Trophoblast cell (in vitro differentiated cells and primary cell): Measurements from ENCODE around the gene ANG.

Experiments used
- DNase-seq, 2 donors: peaks; one replicate each; pipeline ENCODE4 v3.0.0-alpha.2; 2016
- H2AFZ ChIP-seq: 2 replicates; pipeline ENCODE4 v1.6.1; 2013; ENCODE audit warnings: low read length, moderate library complexity, mild to moderate bottlenecking; ENCODE audit not compliant: insufficient read depth, poor library complexity
- H2AK5ac ChIP-seq: 2 replicates; pipeline ENCODE4 v1.6.1; 2013; ENCODE audit warnings: mild to moderate bottlenecking, low read length
- H2BK120ac ChIP-seq: 2 replicates; pipeline ENCODE4 v1.6.1; 2013; ENCODE audit warnings: low read length, mild to moderate bottlenecking, moderate library complexity; ENCODE audit not compliant: insufficient read depth, poor library complexity
- H2BK12ac ChIP-seq: 2 replicates; pipeline ENCODE4 v1.6.1; 2013; ENCODE audit warnings: mild to moderate bottlenecking, low read length, moderate library complexity
- H2BK5ac ChIP-seq: 2 replicates; pipeline ENCODE4 v1.6.1; 2013; ENCODE audit warnings: low read length, low read depth, moderate library complexity, mild to moderate bottlenecking; ENCODE audit not compliant: poor library complexity
- H3K14ac ChIP-seq: 2 replicates; pipeline ENCODE4 v1.6.1; 2013; ENCODE audit warnings: mild to moderate bottlenecking, low read length
- H3K18ac ChIP-seq: 2 replicates; pipeline ENCODE4 v1.6.1; 2013; ENCODE audit warnings: mild to moderate bottlenecking, low read length
- H3K23ac ChIP-seq: 2 replicates; pipeline ENCODE4 v1.6.1; 2013; ENCODE audit warnings: low read length
- H3K27ac ChIP-seq: 2 replicates; pipeline ENCODE4 v1.5.1; 2013; ENCODE audit warnings: low read depth, mild to moderate bottlenecking, inconsistent platforms, low read length, moderate library complexity
- H3K27me3 ChIP-seq: 2 replicates; pipeline ENCODE4 v1.6.1; 2013; ENCODE audit warnings: inconsistent platforms, mild to moderate bottlenecking, low read length, moderate library complexity; ENCODE audit not compliant: insufficient read depth
- H3K36me3 ChIP-seq, 2 experiments: 1 replicate in 1 of 2; 2 replicates in 1 of 2; pipeline ENCODE4 v1.6.1; 2013; ENCODE audit warnings: low read length in 2 of 2, mild to moderate bottlenecking in 2 of 2, moderate library complexity in 1 of 2; ENCODE audit not compliant: insufficient read depth in 2 of 2, control insufficient read depth in 1 of 2
- H3K4ac ChIP-seq: 2 replicates; pipeline ENCODE4 v1.6.1; 2013; ENCODE audit warnings: low read depth, mild to moderate bottlenecking, low read length, moderate library complexity
- H3K4me1 ChIP-seq, 2 experiments: 1 replicate in 1 of 2; 2 replicates in 1 of 2; pipeline ENCODE4 v1.6.1; 2013; ENCODE audit warnings: low read length in 2 of 2, mild to moderate bottlenecking in 2 of 2, moderate library complexity in 1 of 2; ENCODE audit not compliant: insufficient read depth in 2 of 2, control insufficient read depth in 1 of 2
- H3K4me2 ChIP-seq: 2 replicates; pipeline ENCODE4 v1.6.1; 2013; ENCODE audit warnings: inconsistent platforms, mild to moderate bottlenecking, low read length, moderate library complexity
- H3K4me3 ChIP-seq: 2 replicates; pipeline ENCODE4 v1.5.1; 2013; ENCODE audit warnings: mild to moderate bottlenecking, low read depth, low read length, inconsistent platforms
- H3K79me1 ChIP-seq: one replicate; pipeline ENCODE4 v1.6.1; 2013; ENCODE audit warnings: low read length
- H3K79me2 ChIP-seq: 2 replicates; pipeline ENCODE4 v1.6.1; 2013; ENCODE audit warnings: low read length, mild to moderate bottlenecking; ENCODE audit not compliant: control insufficient read depth, insufficient read depth, poor library complexity
- H3K9ac ChIP-seq: 2 replicates; pipeline ENCODE4 v1.6.1; 2013; ENCODE audit warnings: mild to moderate bottlenecking, low read length
- H3K9me3 ChIP-seq: 2 replicates; pipeline ENCODE4 v1.6.1; 2013; ENCODE audit warnings: low read depth, mild to moderate bottlenecking, control low read depth, inconsistent platforms, low read length; ENCODE audit not compliant: insufficient read depth
- H4K12ac ChIP-seq: 2 replicates; pipeline ENCODE4 v1.6.1; 2013; ENCODE audit warnings: low read depth, mild to moderate bottlenecking, low read length, moderate library complexity
- H4K8ac ChIP-seq: 2 replicates; pipeline ENCODE4 v1.6.1; 2013; ENCODE audit warnings: low read depth, mild to moderate bottlenecking, low read length, moderate library complexity
- H4K91ac ChIP-seq: one replicate; pipeline ENCODE4 v1.6.1; 2013; ENCODE audit warnings: low read depth, mild to moderate bottlenecking, low read length, moderate library complexity
- WGBS: extraction: QIAGEN DNeasy Blood & Tissue Kit; methylation state at CpG from one replicate; pipeline ENCODE4 v1.1.7; 2013; ENCODE audit warnings: missing lambda C conversion rate; ENCODE audit not compliant: insufficient read length, insufficient coverage; ENCODE audit errors: extremely low coverage; 5-methylcytosine and 5-hydroxymethylcytosine counted together

ANG gene

DNA sequence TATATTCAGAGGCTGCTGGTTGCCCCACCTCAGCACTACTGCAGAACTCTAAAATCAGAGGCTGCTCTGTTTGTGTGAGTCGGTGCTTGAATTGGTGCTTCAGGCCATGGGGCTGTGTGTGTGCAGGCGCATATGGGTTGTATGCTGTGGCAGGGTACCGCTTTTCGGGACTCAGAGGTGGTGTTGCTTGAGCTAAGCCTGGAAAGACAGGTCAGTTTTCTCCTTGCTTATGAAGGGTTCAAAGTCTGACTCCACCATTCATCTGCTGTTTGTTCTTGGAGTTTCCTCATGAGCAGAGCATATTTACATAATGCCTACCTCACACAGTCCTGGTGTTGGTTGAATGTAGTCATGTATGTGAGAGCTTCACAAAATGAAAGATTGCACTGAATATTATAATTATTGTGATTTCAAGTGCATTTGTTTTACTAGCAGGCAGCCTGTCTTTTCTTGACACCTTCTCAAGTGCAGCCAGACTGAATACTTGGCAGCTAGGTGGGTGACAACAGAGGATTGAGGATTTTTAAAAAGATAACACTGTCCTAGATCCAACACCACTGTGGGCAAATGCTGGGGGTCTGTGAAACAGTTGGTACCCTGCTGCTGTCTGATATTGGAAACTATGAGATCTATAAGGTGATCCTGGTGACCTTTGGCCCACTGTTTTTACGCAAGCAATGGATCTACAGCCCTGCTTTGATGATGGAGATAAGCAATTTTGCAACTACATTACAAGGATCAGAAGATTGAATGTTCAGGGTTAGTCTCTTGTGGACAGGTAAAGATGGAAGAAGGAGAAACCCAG lies 1.0 kb upstream of the ANG start:
- Histone ChIP-seq H3K18ac (no peak overlapping the region), H3K9me3 (no peaks in the 10 kb centered on the region), H4K91ac (no peak overlapping the region), H3K79me1 (peaks cover 11% of the 10 kb centered on the region), H3K36me3 (no peaks in the 10 kb centered on the region), H3K9ac (no peak overlapping the region), H3K23ac (no peak overlapping the region), H2BK12ac (no peak overlapping the region), H3K4me1 (peaks cover 0 to 8% of the 10 kb centered on the region in 2 experiments), H3K4ac (no peak overlapping the region), H2BK120ac (no peak overlapping the region), H3K4me3 (no peak overlapping the region), H4K8ac (no peak overlapping the region), H3K14ac (no peak overlapping the region), H2AK5ac (no peak overlapping the region), H3K27me3 (no peaks in the 10 kb centered on the region), H2AFZ (no peak overlapping the region), H3K4me2 (no peak overlapping the region), H4K12ac (no peak overlapping the region), H2BK5ac (no peak overlapping the region), H3K79me2 (peaks cover 8% of the 10 kb centered on the region), H3K27ac (no peak overlapping the region)
- WGBS = no CpG with 5 or more reads among the region's 5 CpGs
- DNase-seq = no peak

DNA sequence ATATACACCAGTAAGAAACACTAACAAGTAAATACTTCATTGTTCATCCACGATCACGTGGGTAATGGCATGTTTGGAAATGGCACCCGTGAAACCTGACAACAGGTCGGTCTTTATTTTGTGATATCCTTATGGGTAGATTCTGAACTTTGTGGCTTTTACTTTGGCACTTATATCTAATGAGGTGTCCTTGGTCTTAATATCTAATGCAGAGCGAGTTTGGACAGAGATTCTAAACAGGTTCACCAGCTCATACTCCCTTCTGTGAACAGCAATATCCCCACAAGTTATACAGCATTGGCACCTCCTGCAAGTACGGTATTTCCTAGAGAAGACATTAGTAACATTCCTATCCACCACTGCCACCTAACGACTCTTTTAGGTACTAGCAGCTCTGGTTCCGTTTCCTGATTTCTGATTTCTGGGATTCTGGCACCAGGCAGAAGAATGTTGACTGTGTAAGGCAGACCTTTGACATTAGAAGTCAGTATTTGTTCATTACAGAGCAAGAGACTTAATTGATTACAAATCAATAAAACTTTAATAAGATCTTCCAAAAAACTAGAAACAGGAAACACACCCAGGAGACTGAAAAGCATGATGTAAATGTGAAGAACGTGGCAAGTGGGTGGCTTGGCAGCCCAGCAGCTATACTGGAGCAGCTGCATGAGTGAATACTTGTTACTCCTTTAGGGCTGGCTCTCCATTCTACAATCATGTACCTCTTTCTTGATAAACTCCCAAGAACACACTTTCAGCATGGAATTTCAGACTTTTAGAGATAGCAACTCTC lies 2.5 kb downstream of the ANG start:
- H3K9me3 ChIP-seq = no peaks in the 10 kb centered on the region

DNA sequence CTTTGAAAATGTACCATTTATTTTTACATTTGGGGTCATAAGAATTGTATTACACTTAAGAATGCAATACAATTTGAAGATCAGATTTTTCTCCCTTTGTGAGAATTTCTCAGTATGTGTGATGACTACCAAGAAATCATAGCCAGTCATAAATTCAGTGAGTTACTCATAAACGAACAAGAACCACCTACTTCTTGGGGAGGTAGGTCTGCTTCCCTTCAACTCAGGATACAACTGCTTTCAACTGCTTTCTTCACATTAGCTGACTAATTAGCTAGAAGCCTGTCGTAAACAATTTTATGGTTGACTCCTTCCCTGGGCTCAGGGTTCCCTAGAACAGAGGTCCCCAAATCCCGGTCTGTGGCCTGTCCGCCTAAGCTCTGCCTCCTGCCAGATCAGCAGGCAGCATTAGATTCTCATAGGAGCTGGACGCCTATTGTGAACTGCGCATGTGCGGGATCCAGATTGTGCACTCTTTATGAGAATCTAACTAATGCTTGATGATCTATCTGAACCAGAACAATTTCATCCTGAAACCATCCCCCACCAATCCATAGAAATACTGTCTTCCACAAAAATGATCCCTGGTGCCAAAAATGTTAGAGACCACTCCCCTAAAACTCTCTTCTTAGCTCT lies 3.7 kb downstream of the ANG start:
- no peaks in the 10 kb centered on the region for H3K4me1 ChIP-seq
- H3K4ac ChIP-seq = no peak overlapping the region
- H3K9ac ChIP-seq = no peak overlapping the region
- H3K18ac ChIP-seq = no peak overlapping the region
- no peak overlapping the region for H4K91ac ChIP-seq
- no peak overlapping the region for H4K12ac ChIP-seq
- H3K36me3 ChIP-seq = no peaks in the 10 kb centered on the region
- no peak overlapping the region for H3K4me3 ChIP-seq
- no peaks in the 10 kb centered on the region for H3K79me2 ChIP-seq
- no peak overlapping the region for H3K14ac ChIP-seq
- H2BK5ac ChIP-seq = no peak overlapping the region
- H2AFZ ChIP-seq = no peak overlapping the region
- no peak overlapping the region for H3K4me2 ChIP-seq
- no peak overlapping the region for H2BK12ac ChIP-seq
- no peak overlapping the region for H2AK5ac ChIP-seq
- peak; percentile 13 to 75 for DNase-seq
- H4K8ac ChIP-seq = no peak overlapping the region
- H3K23ac ChIP-seq = no peak overlapping the region
- H3K27me3 ChIP-seq = no peaks in the 10 kb centered on the region
- WGBS = no CpG with 5 or more reads among the region's 7 CpGs
- H2BK120ac ChIP-seq = no peak overlapping the region
- H3K27ac ChIP-seq = no peak overlapping the region
- no peaks in the 10 kb centered on the region for H3K9me3 ChIP-seq
- H3K79me1 ChIP-seq = no peaks in the 10 kb centered on the region

More for the DNA sequence above, 2.5 kb downstream of the ANG start:
- H4K91ac ChIP-seq = no peak overlapping the region
- H3K4me3 ChIP-seq = no peak overlapping the region
- no peak overlapping the region for H2BK120ac ChIP-seq
- no peak overlapping the region for H2BK12ac ChIP-seq
- no peak overlapping the region for H3K27ac ChIP-seq
- H3K23ac ChIP-seq = no peak overlapping the region
- H3K4ac ChIP-seq = no peak overlapping the region
- no peak overlapping the region for H4K8ac ChIP-seq
- H3K18ac ChIP-seq = no peak overlapping the region
- H3K4me1 ChIP-seq = no peaks in the 10 kb centered on the region
- no peak overlapping the region for H2AK5ac ChIP-seq
- H3K4me2 ChIP-seq = no peak overlapping the region
- H3K36me3 ChIP-seq = no peaks in the 10 kb centered on the region
- no peaks in the 10 kb centered on the region for H3K27me3 ChIP-seq
- peak; percentile 50 to 88 for DNase-seq
- H2AFZ ChIP-seq = no peak overlapping the region
- WGBS = no CpG with 5 or more reads among the region's 9 CpGs
- no peak overlapping the region for H3K9ac ChIP-seq
- no peaks in the 10 kb centered on the region for H3K79me1 ChIP-seq
- H3K14ac ChIP-seq = no peak overlapping the region
- H3K79me2 ChIP-seq = no peaks in the 10 kb centered on the region
- H4K12ac ChIP-seq = no peak overlapping the region
- no peak overlapping the region for H2BK5ac ChIP-seq

DNA sequence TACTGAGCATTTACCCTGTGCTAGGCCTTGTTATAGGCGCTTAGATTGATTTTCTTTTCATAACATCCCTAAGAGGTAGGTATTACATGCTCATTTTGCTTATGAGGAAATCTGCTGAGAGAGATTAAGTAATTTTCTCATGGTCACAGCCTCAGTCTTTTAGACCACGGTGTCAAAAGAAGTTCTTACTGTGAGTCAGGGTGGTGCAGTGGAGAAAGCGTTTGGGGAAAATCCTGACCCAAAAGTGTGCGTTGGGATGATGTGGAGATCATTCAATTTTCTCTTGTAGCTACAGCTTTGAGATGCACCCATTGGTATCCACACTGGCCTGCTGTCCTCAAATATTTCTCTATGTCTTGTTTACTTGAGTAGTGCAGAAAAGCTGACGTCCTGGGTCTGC lies 8.2 kb downstream of the ANG start:
- no peak overlapping the region for H3K4me3 ChIP-seq
- no CpG with 5 or more reads among the region's 5 CpGs for WGBS
- H2BK5ac ChIP-seq = no peak overlapping the region

More for the DNA sequence above, 8.2 kb downstream of the ANG start:
- no peak overlapping the region for H3K14ac ChIP-seq
- H2AK5ac ChIP-seq = no peak overlapping the region
- H2BK120ac ChIP-seq = no peak overlapping the region
- H4K8ac ChIP-seq = no peak overlapping the region
- no peak overlapping the region for H4K91ac ChIP-seq
- no peak overlapping the region for H4K12ac ChIP-seq
- no peaks in the 10 kb centered on the region for H3K79me2 ChIP-seq
- no peaks in the 10 kb centered on the region for H3K4me1 ChIP-seq
- no peaks in the 10 kb centered on the region for H3K79me1 ChIP-seq
- DNase-seq = no peak
- H3K27me3 ChIP-seq = no peaks in the 10 kb centered on the region
- no peak overlapping the region for H3K27ac ChIP-seq
- no peak overlapping the region for H3K4me2 ChIP-seq
- no peak overlapping the region for H3K9ac ChIP-seq
- H3K18ac ChIP-seq = no peak overlapping the region
- H3K23ac ChIP-seq = no peak overlapping the region
- no peak overlapping the region for H2BK12ac ChIP-seq
- peaks cover 3% of the 10 kb centered on the region for H3K9me3 ChIP-seq
- no peaks in the 10 kb centered on the region for H3K36me3 ChIP-seq
- H2AFZ ChIP-seq = no peak overlapping the region
- H3K4ac ChIP-seq = no peak overlapping the region
